Measurements from ENCODE around the gene PMEPA1. TPM values are rescaled to one million over a fixed set of nuclear protein-coding genes. Genes with fewer than 3 reads are reported as not detected.

The PMEPA1 gene
- total RNA-seq, 1 donor: 23.5 TPM

GRCh38 chr20:57680131-57680716, 29.6 kb downstream of the PMEPA1 start:
- Histone ChIP-seq H3K4me1 (ENCODE audit: insufficient read depth, low read length) (no peaks in the 10 kb centered on the region), H3K36me3 (ENCODE audit: insufficient read depth, low read length) (no peaks in the 10 kb centered on the region), H3K27me3 (ENCODE audit: insufficient read depth, low read length) (no peaks in the 10 kb centered on the region), H2AFZ (ENCODE audit: low read length) (no peak overlapping the region), H3K27ac (ENCODE audit: low read depth, low read length) (no peak overlapping the region), H3K4me2 (ENCODE audit: insufficient read depth, low read length) (no peak overlapping the region), H3K4me3 (ENCODE audit: insufficient read depth, low read length) (no peak overlapping the region), H3K9me3 (ENCODE audit: low read depth, low read length) (no peaks in the 10 kb centered on the region), H3K79me2 (ENCODE audit: insufficient read depth, low read length) (peaks cover 25% of the 10 kb centered on the region), H4K20me1 (ENCODE audit: insufficient read depth, low read length) (peaks cover 58% of the 10 kb centered on the region)
- no peak for DNase-seq (ENCODE audit: insufficient read length, low spot score, missing footprints)
- no peak for TF ChIP-seq CTCF (IDR thresholded peaks at IDR 0.05; ENCODE audit: extremely low read depth, low read depth, low read length)

- Histone ChIP-seq H3K4me3 (ENCODE audit: insufficient read depth, low read length) (no peak overlapping the region), H4K20me1 (ENCODE audit: insufficient read depth, low read length) (peaks cover 58% of the 10 kb centered on the region), H3K9me3 (ENCODE audit: low read depth, low read length) (no peaks in the 10 kb centered on the region), H3K27me3 (ENCODE audit: insufficient read depth, low read length) (no peaks in the 10 kb centered on the region), H3K27ac (ENCODE audit: low read depth, low read length) (no peak overlapping the region), H3K36me3 (ENCODE audit: insufficient read depth, low read length) (no peaks in the 10 kb centered on the region), H3K4me1 (ENCODE audit: insufficient read depth, low read length) (no peaks in the 10 kb centered on the region), H3K4me2 (ENCODE audit: insufficient read depth, low read length) (no peak overlapping the region), H2AFZ (ENCODE audit: low read length) (no peak overlapping the region), H3K79me2 (ENCODE audit: insufficient read depth, low read length) (peaks cover 29% of the 10 kb centered on the region)
- no peak for DNase-seq (ENCODE audit: insufficient read length, low spot score, missing footprints)
- no peak for TF ChIP-seq CTCF (IDR thresholded peaks at IDR 0.05; ENCODE audit: extremely low read depth, low read depth, low read length)
These were observed 30.7 kb downstream of the PMEPA1 start for GRCh38 chr20:57679113-57679512.

GRCh38 chr20:57678340-57678739, 31.5 kb downstream of the PMEPA1 start:
- H3K27me3 ChIP-seq (ENCODE audit: insufficient read depth, low read length): no peaks in the 10 kb centered on the region
- H4K20me1 ChIP-seq (ENCODE audit: insufficient read depth, low read length): peaks cover 59% of the 10 kb centered on the region
- no peaks in the 10 kb centered on the region for H3K36me3 ChIP-seq (ENCODE audit: insufficient read depth, low read length)
- no peak for TF ChIP-seq CTCF (IDR thresholded peaks at IDR 0.05; ENCODE audit: extremely low read depth, low read depth, low read length)
- H3K4me2 ChIP-seq (ENCODE audit: insufficient read depth, low read length): no peak overlapping the region
- no peaks in the 10 kb centered on the region for H3K4me1 ChIP-seq (ENCODE audit: insufficient read depth, low read length)
- H3K9me3 ChIP-seq (ENCODE audit: low read depth, low read length): no peaks in the 10 kb centered on the region
- no peak overlapping the region for H2AFZ ChIP-seq (ENCODE audit: low read length)
- no peak overlapping the region for H3K27ac ChIP-seq (ENCODE audit: low read depth, low read length)
- H3K4me3 ChIP-seq (ENCODE audit: insufficient read depth, low read length): no peak overlapping the region
- no peak for DNase-seq (ENCODE audit: insufficient read length, low spot score, missing footprints)
- peaks cover 35% of the 10 kb centered on the region for H3K79me2 ChIP-seq (ENCODE audit: insufficient read depth, low read length)

- H3K4me3 ChIP-seq (ENCODE audit: insufficient read depth, low read length): no peak overlapping the region
- H3K36me3 ChIP-seq (ENCODE audit: insufficient read depth, low read length): no peaks in the 10 kb centered on the region
- peaks cover 61% of the 10 kb centered on the region for H4K20me1 ChIP-seq (ENCODE audit: insufficient read depth, low read length)
- no peak overlapping the region for H3K4me2 ChIP-seq (ENCODE audit: insufficient read depth, low read length)
- peaks cover 38% of the 10 kb centered on the region for H3K79me2 ChIP-seq (ENCODE audit: insufficient read depth, low read length)
- DNase-seq (ENCODE audit: insufficient read length, low spot score, missing footprints): no peak
- no peak overlapping the region for H2AFZ ChIP-seq (ENCODE audit: low read length)
- no peaks in the 10 kb centered on the region for H3K4me1 ChIP-seq (ENCODE audit: insufficient read depth, low read length)
- no peak for TF ChIP-seq CTCF (IDR thresholded peaks at IDR 0.05; ENCODE audit: extremely low read depth, low read depth, low read length)
- H3K27ac ChIP-seq (ENCODE audit: low read depth, low read length): no peak overlapping the region
- no peaks in the 10 kb centered on the region for H3K27me3 ChIP-seq (ENCODE audit: insufficient read depth, low read length)
- H3K9me3 ChIP-seq (ENCODE audit: low read depth, low read length): no peaks in the 10 kb centered on the region
These were observed 32.2 kb downstream of the PMEPA1 start for GRCh38 chr20:57677584-57677982.
